Astrocyte of the cerebellum (primary cell): Measurements from ENCODE around the gene SMIM13.

Experiments used
- DNase-seq: peaks from one replicate; pipeline ENCODE4 v3.0.0-alpha.2; 2011; ENCODE audit warnings: low read depth
- H3K4me3 ChIP-seq: 2 replicates; pipeline ENCODE4 v1.5.1; 2011; ENCODE audit warnings: mild to moderate bottlenecking, low read depth, low read length, moderate library complexity
- in situ Hi-C: cut with HindIII; loops from 2 replicates; pipeline ENCODE4 v1.10.0; 2017; ENCODE audit warnings: low sequenced_read_pairs
- TF ChIP-seq, protein P1 (sequence below): IDR thresholded peaks from 2 replicates; pipeline ENCODE4 v1.5.1; 2012; ENCODE audit warnings: low read length, low read depth, moderate library complexity, mild to moderate bottlenecking; ENCODE audit errors: missing control alignments

Gene SMIM13

DNA sequence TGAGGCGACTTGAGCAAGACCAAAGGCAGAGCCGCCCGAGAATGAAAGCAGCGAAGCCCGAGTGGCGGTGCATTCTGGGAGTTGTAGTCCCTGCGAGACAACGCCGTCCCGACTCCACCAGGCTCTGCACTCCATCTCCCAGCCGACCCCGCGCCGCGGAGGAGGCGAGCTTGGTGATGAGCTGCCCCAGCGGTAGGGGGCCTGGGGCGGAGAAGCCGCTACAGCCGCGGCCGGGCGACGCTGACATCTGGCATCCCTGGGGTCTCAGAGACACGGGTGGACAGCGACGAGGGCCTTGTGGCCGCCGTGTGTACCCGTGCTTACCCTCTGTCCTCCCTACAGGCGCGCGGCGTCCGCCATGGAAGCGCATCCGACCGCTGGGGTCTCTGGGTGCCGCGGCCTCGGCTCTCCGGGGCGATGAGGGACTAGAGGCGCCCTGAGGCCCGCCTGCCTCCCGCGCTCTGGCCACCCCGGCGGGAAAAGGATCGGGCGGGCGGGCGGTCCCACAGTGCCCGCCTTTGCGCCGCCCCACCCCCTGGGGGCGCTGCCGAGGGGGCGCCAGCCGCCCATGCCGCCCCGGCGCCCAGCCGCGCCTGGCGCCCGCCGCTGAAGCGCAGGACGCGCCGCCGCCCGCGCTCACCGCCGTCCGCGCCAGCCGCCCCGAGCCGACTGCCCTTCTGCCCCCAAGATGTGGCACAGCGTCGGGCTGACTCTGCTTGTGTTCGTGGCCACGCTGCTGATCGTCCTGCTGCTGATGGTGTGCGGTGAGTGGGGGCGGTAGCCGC lies at the start of gene SMIM13:
Gene SMIM13, plus strand, starts transcription at position 209 of the 785 bp plus-strand sequence. Its CDS starts 480 bp downstream, at position 689.
- DNase-seq, result peak; percentile 96
- in situ Hi-C loops, result no loop called here
- peak within 1 kb of the TSS; percentile 67 for H3K4me3 ChIP-seq
- TF ChIP-seq, protein P1, sequence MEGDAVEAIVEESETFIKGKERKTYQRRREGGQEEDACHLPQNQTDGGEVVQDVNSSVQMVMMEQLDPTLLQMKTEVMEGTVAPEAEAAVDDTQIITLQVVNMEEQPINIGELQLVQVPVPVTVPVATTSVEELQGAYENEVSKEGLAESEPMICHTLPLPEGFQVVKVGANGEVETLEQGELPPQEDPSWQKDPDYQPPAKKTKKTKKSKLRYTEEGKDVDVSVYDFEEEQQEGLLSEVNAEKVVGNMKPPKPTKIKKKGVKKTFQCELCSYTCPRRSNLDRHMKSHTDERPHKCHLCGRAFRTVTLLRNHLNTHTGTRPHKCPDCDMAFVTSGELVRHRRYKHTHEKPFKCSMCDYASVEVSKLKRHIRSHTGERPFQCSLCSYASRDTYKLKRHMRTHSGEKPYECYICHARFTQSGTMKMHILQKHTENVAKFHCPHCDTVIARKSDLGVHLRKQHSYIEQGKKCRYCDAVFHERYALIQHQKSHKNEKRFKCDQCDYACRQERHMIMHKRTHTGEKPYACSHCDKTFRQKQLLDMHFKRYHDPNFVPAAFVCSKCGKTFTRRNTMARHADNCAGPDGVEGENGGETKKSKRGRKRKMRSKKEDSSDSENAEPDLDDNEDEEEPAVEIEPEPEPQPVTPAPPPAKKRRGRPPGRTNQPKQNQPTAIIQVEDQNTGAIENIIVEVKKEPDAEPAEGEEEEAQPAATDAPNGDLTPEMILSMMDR, result peak; percentile 33

- TF ChIP-seq, protein P1, result peak; percentile 62
- DNase-seq, result no peak
- in situ Hi-C loops, result no loop called here
- H3K4me3 ChIP-seq, result peak within 1 kb of the TSS; percentile 44
Measured at GRCh38 chr6:11043961-11044711, 49.5 kb upstream of the SMIM13 start, which contains the start of gene ELOVL2. ELOVL2 (minus strand) TSS chr6:11044305; CDS start chr6:11044230, 75 bp downstream.

- H3K4me3 ChIP-seq, result peak overlapping the region; percentile 44
- in situ Hi-C loops, result no loop called here
- no peak for DNase-seq
- TF ChIP-seq, protein P1, result no peak
Measured at GRCh38 chr6:11044712-11045167, 48.9 kb upstream of the SMIM13 start.

DNA sequence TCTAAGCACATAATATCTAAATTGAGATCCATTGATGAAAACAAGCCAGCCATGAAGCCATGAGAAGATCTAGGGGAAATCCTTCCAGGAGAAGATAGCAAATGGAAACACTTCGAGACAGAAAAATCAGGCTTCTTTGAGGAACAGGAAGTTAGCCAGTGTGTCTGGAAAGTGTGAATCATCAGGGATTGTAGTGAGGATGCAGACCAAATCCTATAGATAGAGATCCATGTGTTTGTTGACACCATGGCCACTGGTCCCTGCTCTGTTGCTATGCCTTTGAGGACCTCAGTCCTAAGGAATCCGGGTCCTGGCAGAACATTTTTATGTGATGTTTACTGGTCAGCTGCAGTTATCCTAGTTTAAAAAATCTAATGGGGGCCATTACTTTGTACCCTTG lies 42.9 kb upstream of the SMIM13 start:
- in situ Hi-C loops, result no loop called here
- TF ChIP-seq, protein P1, result no peak

DNA sequence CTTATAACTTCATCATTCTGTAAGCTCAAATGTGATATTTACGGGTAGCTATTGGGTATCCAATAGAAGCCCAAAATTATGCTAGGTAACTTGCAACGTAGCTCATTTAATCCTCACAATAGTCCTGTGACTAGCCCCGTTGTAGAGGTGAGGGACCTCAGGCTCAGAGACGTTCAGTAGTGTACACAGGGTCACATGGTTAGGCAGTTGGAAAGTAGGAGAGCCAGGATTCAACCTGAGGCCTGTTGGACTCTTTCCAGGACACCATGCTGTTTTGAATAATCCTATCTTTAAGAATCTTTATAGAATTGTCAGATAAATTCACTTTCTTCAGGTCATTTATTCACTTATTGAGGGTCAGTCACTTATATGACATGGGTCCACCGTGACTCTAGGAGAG lies 40.3 kb upstream of the SMIM13 start:
- H3K4me3 ChIP-seq, result no peak overlapping the region
- DNase-seq, result no peak
- TF ChIP-seq, protein P1, result no peak
- in situ Hi-C loops, result no loop called here

More for the DNA sequence above, 42.9 kb upstream of the SMIM13 start:
- no peak overlapping the region for H3K4me3 ChIP-seq
- DNase-seq, result no peak

DNA sequence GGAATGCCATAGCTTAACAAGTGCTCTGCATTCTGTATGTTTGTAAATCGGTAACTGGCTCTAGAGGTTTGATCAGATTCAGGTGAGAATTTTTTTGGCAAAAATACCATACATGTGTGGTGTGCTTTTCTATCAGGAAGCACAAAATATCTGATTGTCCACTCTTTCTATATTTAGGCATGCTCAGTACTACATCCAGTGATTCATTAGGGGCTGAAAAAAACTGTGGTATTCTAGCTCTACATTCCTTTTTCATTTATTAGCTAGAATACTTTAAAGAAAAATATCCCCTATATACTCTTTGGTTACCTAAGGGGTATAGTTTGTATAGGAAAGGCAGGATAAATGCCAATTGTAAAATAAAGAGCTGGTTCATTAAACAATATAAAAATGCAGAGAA lies 38.9 kb upstream of the SMIM13 start:
- DNase-seq, result no peak
- in situ Hi-C loops, result no loop called here
- H3K4me3 ChIP-seq, result no peak overlapping the region
- TF ChIP-seq, protein P1, result no peak
